GM04504 (cell line): ENCODE data around the gene RIPOR1.
"Not testable (repeated sequence)": the region's sequence is repeated elsewhere in the genome, so short reads cannot be mapped to it uniquely, and the experiment has no call there.

Experiments used
- DNase-seq: peaks from one replicate; pipeline ENCODE4 v3.0.0-alpha.2; 2012; ENCODE audit warnings: low read depth

The RIPOR1 gene

GRCh38 chr16:67516296-67517154 is 12.1 kb upstream of the RIPOR1 start:
- no peak for DNase-seq

GRCh38 chr16:67517155-67517445 is 11.5 kb upstream of the RIPOR1 start:
- no peak for DNase-seq

GRCh38 chr16:67517661-67518423 is 10.8 kb upstream of the RIPOR1 start:
- no peak for DNase-seq

GRCh38 chr16:67518676-67519075 is 10.0 kb upstream of the RIPOR1 start:
- DNase-seq = no peak

- DNase-seq = no peak
Measured at GRCh38 chr16:67519242-67519641, 9.4 kb upstream of the RIPOR1 start.

GRCh38 chr16:67521095-67521804 is 7.4 kb upstream of the RIPOR1 start:
- DNase-seq = peak; percentile 92

- no peak for DNase-seq
Measured at GRCh38 chr16:67525176-67525860, 3.3 kb upstream of the RIPOR1 start.

- no peak for DNase-seq
Measured at GRCh38 chr16:67526149-67526791, 2.4 kb upstream of the RIPOR1 start.

GRCh38 chr16:67528870-67529581 is 397 bp downstream of the RIPOR1 start:
- DNase-seq = no peak

GRCh38 chr16:67529582-67530012 is 968 bp downstream of the RIPOR1 start:
- DNase-seq = no peak

- DNase-seq = no peak
Measured at GRCh38 chr16:67530013-67530939, 1.6 kb downstream of the RIPOR1 start.

GRCh38 chr16:67531247-67531646 is 2.6 kb downstream of the RIPOR1 start:
- DNase-seq = no peak

- no peak for DNase-seq
Measured at GRCh38 chr16:67533024-67533560, 4.5 kb downstream of the RIPOR1 start.

- DNase-seq = not testable (repeated sequence)
Measured at GRCh38 chr16:67533987-67534386, 5.4 kb downstream of the RIPOR1 start.

GRCh38 chr16:67534431-67534830 is 5.8 kb downstream of the RIPOR1 start:
- no peak for DNase-seq

GRCh38 chr16:67535201-67535600 is 6.6 kb downstream of the RIPOR1 start:
- no peak for DNase-seq

GRCh38 chr16:67537270-67537635 is 8.6 kb downstream of the RIPOR1 start:
- DNase-seq = no peak

- DNase-seq = no peak
Measured at GRCh38 chr16:67537636-67538591, 9.3 kb downstream of the RIPOR1 start.
